PC-3 (cell line): Measurements from ENCODE around the gene ZNF799.

ENCODE experiments used
- CTCF ChIP-seq: fragments of 300-600 bp; sonication (generic); conservative IDR thresholded peaks from 2 replicates; pipeline ENCODE4 v1.5.1; 2017; ENCODE audit warnings: antibody characterized with exemption, low read depth, mild to moderate bottlenecking, low read length
- EZH2 ChIP-seq: fragments of 300-600 bp; sonication (generic); IDR thresholded peaks from one replicate; pipeline ENCODE4 v1.6.1; 2017; ENCODE audit warnings: antibody characterized with exemption, mild to moderate bottlenecking, low read length; ENCODE audit not compliant: unreplicated experiment

- TF ChIP-seq CTCF: 0 out of 2 replicates have a peak, but pooled peaks have one; percentile 18
- no peak for TF ChIP-seq EZH2
Observed at GRCh38 chr19:12400633-12401502, at the start of gene ZNF799.
